Left lung (tissue), 10 donors: Measurements from ENCODE around the gene IGFBP5. TPM values are rescaled to one million over a fixed set of nuclear protein-coding genes. Genes with fewer than 3 reads are reported as not detected.
A peak's percentile ranks its signal among the peaks of the same experiment; 100 is the strongest.

Experiments used
- ATAC-seq: fragments of 200-7000 bp; cut with Tn5 transposase; one replicate; pipeline ENCODE4 v1.9.1; 2020; ENCODE audit warnings: moderate library complexity
- DNase-seq, 4 donors: peaks; one replicate each; pipeline ENCODE4 v3.0.0-alpha.2; 2013 to 2020
- H3K27ac ChIP-seq, 2 donors: fragments of 200-600 bp; sonication (generic) in 1 of 2; one replicate each; pipeline versions ENCODE4 v1.5.0 to v1.8.0; 2020 to 2021
- H3K27me3 ChIP-seq, 2 donors: fragments of 200-600 bp; sonication (generic) in 1 of 2; one replicate each; pipeline versions ENCODE4 v1.5.0 to v1.8.0; 2020 to 2021
- H3K36me3 ChIP-seq, 2 donors: fragments of 200-600 bp; sonication (generic) in 1 of 2; one replicate each; pipeline versions ENCODE4 v1.5.0 to v1.8.0; 2020 to 2021
- H3K4me1 ChIP-seq, 2 donors: fragments of 200-600 bp; one replicate each; pipeline ENCODE4 v1.8.0; 2021
- H3K4me3 ChIP-seq, 2 donors: fragments of 200-600 bp; sonication (generic) in 1 of 2; one replicate each; pipeline versions ENCODE4 v1.5.0 to v1.8.0; 2020 to 2021; ENCODE audit warnings: mild to moderate bottlenecking in 1 of 2
- H3K9me3 ChIP-seq, 2 donors: fragments of 200-600 bp; sonication (generic) in 1 of 2; one replicate each; pipeline versions ENCODE4 v1.5.0 to v1.8.0; 2020 to 2021
- CTCF ChIP-seq, 2 donors: fragments of 200-600 bp; sonication (generic) in 1 of 2; IDR thresholded peaks; one replicate each; pipeline versions ENCODE4 v1.5.0 to v1.8.0; 2021; ENCODE audit warnings: antibody characterized with exemption in 2 of 2
- intact Hi-C, 2 donors: fragments of 100-400 bp; cut with DNase I; formaldehyde crosslinking; loops; one replicate each; pipeline versions ENCODE4 v1.11.2 to v1.14.2; 2022
- polyA plus RNA-seq, 6 donors: library from polyadenylated mRNA; unstranded; fragments of 120-200 nt; gene quantifications; one replicate each; pipeline ENCODE4 v1.2.1, GENCODE V29; 2013; ENCODE audit not compliant: insufficient read length in 6 of 6
- total RNA-seq, 2 donors: library from RNA; stranded (reverse); fragmentation: NEBNext Ultra II Directional; extraction: Animal tissue kit (Norgen Biotek cat#: 25700); gene quantifications; one replicate each; pipeline ENCODE4 v1.2.1, GENCODE V29; 2021
- donor health status: DM: no; HTN: yes; CAD: no.
- donor health status: DM: no; HTN: no; CAD: no.

The IGFBP5 gene
- total and polyA plus RNA-seq, 8 donors: 89.4 to 149 (median 121) TPM

GRCh38 chr2:216694826-216695217 lies 527 bp downstream of the IGFBP5 start:
- intact Hi-C loops: loop anchor here in 1 of 2 donors (5.0 to 10.0 kb wide), 3 partner anchors 470 to 1020 kb away; no protein-coding TSS in a partner anchor
- H3K27ac ChIP-seq: peak overlapping the region; percentile 18 to 37
- peak overlapping the region; percentile 26 to 34 for H3K4me3 ChIP-seq
- no peaks in the 10 kb centered on the region for H3K36me3 ChIP-seq
- peaks cover 10 to 41% of the 10 kb centered on the region in 2 donors for H3K4me1 ChIP-seq
- ATAC-seq (no peak), DNase-seq (no peak)
- no peaks in the 10 kb centered on the region for H3K9me3 ChIP-seq
- peaks cover 14 to 94% of the 10 kb centered on the region in 2 donors for H3K27me3 ChIP-seq
- no peak for TF ChIP-seq CTCF (IDR thresholded peaks at IDR 0.05)

- peaks cover 14 to 97% of the 10 kb centered on the region in 2 donors for H3K27me3 ChIP-seq
- H3K4me3 ChIP-seq: peak overlapping the region; percentile 26 to 34
- no peaks in the 10 kb centered on the region for H3K9me3 ChIP-seq
- no peak for TF ChIP-seq CTCF (IDR thresholded peaks at IDR 0.05)
- H3K36me3 ChIP-seq: no peaks in the 10 kb centered on the region
- ATAC-seq: peak; percentile 8
- intact Hi-C loops: loop anchor here in 1 of 2 donors (10.0 kb wide), 2 partner anchors 471 to 1021 kb away; no protein-coding TSS in a partner anchor
- peak in 2 of 4 donors; percentile 62 to 85 for DNase-seq
- peaks cover 10 to 41% of the 10 kb centered on the region in 2 donors for H3K4me1 ChIP-seq
- H3K27ac ChIP-seq: peak overlapping the region; percentile 18 to 37
Measured at GRCh38 chr2:216694082-216694825, 1.1 kb downstream of the IGFBP5 start.

GRCh38 chr2:216693414-216694080 lies 1.8 kb downstream of the IGFBP5 start:
- Histone ChIP-seq H3K4me1 (peaks cover 10 to 41% of the 10 kb centered on the region in 2 donors), H3K27me3 (peaks cover 14 to 96% of the 10 kb centered on the region in 2 donors), H3K36me3 (no peaks in the 10 kb centered on the region), H3K4me3 (peak overlapping the region; percentile 26 to 34), H3K9me3 (no peaks in the 10 kb centered on the region), H3K27ac (peak overlapping the region in 1 of 2 donors; percentile 37)
- intact Hi-C loops: loop anchor here in 1 of 2 donors (10.0 kb wide), 2 partner anchors 471 to 1021 kb away; no protein-coding TSS in a partner anchor
- DNase-seq (no peak), ATAC-seq (no peak)
- TF ChIP-seq CTCF (IDR thresholded peaks at IDR 0.05): no peak

GRCh38 chr2:216692636-216693413 lies 2.5 kb downstream of the IGFBP5 start:
- intact Hi-C loops: loop anchor here in 1 of 2 donors (10.0 kb wide), 2 partner anchors 472 to 1022 kb away; no protein-coding TSS in a partner anchor

More at GRCh38 chr2:216692636-216693413, 2.5 kb downstream of the IGFBP5 start:
- H3K4me1 ChIP-seq: peaks cover 10 to 41% of the 10 kb centered on the region in 2 donors
- TF ChIP-seq CTCF (IDR thresholded peaks at IDR 0.05): no peak
- ATAC-seq (peak; percentile 64), DNase-seq (peak; percentile 69 to 93 (median 84))
- no peaks in the 10 kb centered on the region for H3K9me3 ChIP-seq
- peak overlapping the region; percentile 23 to 31 for H3K4me3 ChIP-seq
- peak overlapping the region; percentile 3 to 51 for H3K27ac ChIP-seq
- H3K36me3 ChIP-seq: no peaks in the 10 kb centered on the region
- peaks cover 14 to 90% of the 10 kb centered on the region in 2 donors for H3K27me3 ChIP-seq
